Activated T-helper 1 cell treated with anti-CD3 and anti-CD28 coated beads, Interleukin-2, amount 50 U/mL, for 16 hours (primary cell): ENCODE data around the gene FAM168A.

Experiments
- DNase-seq, 2 donors: peaks; one replicate each; pipeline ENCODE4 v3.0.0-alpha.2; 2020; ENCODE audit warnings: low read depth in 1 of 2, low spot score in 1 of 2

The FAM168A gene

GRCh38 chr11:73597956-73598718 is at the start of gene FAM168A:
Gene FAM168A (minus strand): TSS chr11:73598112. CDS start chr11:73468474, 129,638 bp downstream.
- peak; percentile 84 to 91 for DNase-seq

DNA sequence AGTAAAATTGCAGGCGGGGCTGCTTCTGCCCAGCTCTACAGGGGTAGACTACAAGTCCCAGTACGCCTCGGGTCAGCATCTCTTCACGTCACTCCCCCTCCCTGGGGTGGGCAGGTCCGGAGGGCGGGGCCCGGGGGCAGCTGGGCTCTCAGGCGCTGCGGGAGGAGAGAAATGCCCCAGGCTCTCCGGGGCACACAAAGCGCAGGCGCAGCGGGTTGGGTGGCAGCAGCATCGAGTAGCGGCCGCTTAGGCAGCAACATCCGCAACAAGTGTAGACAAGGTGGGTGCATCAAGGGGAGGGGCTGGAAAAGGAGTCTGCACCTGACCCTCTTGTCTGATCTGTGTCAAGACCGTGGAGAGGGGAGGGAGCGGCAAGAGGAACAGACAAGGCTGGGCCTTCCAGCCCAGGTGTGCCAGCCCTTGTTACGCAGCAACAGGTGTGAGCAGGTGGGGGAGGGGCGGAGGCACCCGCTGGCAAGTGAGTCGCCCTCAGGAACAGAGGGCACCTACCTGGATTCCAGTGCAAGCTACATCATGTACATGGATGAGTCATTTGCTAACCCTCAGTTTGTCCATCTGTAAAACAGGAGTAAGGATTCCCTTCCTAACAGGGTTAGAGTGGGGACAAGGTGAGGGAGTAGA is 49.7 kb upstream of the FAM168A start:
- DNase-seq, result peak; percentile 84 to 86

- no peak for DNase-seq
Observed at GRCh38 chr11:73645972-73646631, 48.2 kb upstream of the FAM168A start, which contains the start of gene PLEKHB1. Gene PLEKHB1 (plus strand): TSS chr11:73646581. CDS start chr11:73646609, 28 bp downstream.

DNA sequence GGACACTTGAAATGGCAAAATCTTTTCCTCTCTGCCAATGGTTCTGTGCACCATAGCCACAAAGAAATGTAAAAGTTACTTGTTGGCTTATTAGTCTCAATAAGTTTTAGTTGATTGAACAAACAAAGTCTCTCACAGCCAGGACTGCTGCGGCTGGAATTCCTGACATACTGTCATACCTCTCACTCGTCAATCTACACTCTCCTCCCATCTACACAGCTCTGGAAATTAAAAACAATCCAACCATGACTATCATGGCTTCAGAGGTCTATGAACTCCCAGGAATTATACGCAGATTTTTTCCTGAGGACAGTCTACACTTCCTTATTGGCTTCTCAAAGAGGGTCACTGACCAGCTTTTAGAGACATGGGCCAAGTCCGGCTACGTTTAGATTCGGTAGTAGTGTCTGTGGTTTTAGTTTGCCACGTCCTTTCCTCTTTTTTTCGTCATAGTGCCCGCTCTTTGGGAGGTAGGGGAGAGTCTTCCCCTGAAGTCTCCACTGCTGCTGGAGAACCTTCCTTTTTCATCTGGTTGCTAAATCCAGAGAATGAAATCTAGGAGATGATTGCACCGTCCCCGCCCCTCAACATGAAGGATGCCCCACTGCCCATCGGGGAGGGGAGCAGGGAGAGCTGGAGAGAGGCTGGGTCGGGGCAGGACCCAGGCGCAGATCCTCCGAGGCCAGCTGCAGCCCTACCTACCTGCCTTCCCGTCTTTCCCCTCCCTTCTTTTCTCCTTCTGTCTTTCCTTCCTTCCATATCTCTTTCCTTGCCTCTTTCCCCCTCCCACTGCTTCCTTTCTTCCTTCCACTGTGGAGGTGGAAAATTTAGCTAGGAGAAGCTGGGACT is 47.4 kb upstream of the FAM168A start:
- DNase-seq, result no peak

DNA sequence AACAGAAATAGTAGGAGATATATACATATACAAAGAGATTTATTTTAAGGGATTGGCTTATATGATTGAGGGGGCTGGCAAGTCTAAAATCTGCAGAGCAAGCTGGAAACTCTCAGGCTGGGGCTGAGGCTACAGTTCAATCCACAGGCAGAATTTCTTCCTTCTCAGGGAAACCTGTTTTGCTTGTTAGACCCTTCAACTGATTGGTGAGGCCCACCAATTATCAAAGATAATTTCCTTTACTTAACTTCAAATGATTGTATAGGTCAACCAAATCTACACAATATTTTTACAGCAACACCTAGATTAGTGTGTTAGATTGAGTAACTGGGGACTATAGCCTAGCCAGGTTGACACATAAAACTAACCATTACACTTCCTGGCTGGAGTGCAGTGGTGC is 43.8 kb upstream of the FAM168A start:
- no peak for DNase-seq

- no peak for DNase-seq
Observed at GRCh38 chr11:73640592-73640991, 42.7 kb upstream of the FAM168A start.

- no peak for DNase-seq
Observed at GRCh38 chr11:73637012-73637411, 39.1 kb upstream of the FAM168A start.

- no peak for DNase-seq
Observed at GRCh38 chr11:73636249-73636648, 38.3 kb upstream of the FAM168A start.

- no peak for DNase-seq
Observed at GRCh38 chr11:73635721-73636120, 37.8 kb upstream of the FAM168A start.

- DNase-seq, result no peak
Observed at GRCh38 chr11:73633999-73634398, 36.1 kb upstream of the FAM168A start.

DNA sequence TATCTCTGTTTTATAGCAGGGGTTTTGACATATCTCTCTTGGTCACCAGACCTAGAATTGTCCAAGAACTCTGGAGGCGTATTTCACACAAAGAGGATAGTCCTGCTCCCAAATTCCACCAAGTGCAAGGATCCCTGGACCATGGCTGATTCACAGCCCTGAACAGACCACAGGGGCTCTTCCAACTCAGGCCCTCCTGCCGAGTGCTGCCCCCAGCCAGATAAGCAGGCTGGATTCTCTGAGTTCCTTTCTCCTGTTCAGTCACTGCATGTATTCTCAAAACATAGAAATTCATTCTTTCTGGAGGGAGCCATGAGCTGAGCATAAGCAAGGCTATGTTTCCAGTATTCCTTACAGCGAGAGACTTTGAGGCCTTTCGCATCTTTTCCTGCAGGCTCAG is 35.1 kb upstream of the FAM168A start:
- no peak for DNase-seq

- DNase-seq, result no peak
Observed at GRCh38 chr11:73629907-73630306, 32.0 kb upstream of the FAM168A start.

DNA sequence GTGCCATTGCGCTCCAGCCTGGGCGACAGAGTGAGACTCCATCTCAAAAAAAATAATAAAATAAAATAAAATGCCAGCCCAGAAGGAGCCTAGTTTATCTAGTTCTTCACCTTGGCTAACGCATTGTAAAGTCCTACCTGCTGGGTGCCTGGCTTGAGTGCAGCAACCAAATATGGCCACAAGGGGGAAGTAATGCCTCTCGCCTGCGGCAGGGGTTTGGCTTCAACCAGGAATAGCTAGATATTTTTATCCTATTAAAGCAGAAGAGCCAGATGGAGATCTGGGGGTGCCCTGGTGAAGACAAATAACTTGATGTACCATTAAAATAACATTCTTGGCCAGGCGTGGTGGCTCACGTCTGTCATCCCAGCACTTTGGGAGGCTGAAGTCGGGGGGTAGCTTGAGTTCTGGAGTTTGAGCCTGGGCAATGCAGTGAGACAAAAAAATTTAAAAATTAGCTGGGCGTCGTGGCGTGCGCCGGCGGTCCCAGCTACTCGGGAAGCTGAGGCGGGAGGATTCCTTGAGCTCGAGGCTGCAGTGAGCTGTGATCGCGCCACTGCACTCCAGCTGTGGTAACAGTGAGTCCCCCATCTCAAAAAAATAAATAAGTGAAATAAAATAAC is 27.9 kb upstream of the FAM168A start:
- DNase-seq, result peak; percentile 35 to 47

GRCh38 chr11:73623686-73624085 is 25.8 kb upstream of the FAM168A start:
- DNase-seq, result no peak

DNA sequence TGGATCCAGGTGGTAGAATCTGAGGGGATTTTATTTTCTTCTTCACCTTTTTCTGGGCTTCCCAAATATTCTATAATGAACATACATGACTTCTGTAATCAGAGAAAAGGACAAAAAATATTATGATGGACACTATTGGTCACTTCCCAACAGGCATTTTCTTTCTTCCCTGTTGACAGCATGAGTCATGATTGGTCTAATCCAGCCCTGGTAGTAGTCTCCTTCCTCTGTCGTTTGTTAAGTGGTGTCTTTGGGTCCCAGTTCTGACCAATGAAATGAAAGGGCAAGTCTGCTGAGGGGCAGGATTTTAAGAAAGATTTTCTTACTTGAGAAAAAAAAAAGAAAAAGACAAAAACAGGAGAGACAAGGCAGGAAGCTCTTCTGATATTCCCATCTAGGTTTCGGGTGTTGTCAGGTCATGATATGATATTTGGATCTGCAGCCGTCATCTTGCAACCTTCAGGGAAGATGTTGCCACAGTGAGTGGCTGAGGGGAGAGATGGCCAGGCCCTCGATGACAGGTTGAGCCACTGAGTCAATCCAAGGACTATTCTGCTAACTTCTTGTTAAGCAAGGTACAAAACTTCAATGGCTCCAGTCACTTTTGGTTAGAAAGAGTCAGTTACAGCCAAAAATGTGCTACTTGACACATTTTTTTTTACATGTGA is 25.1 kb upstream of the FAM168A start:
- DNase-seq, result no peak

DNA sequence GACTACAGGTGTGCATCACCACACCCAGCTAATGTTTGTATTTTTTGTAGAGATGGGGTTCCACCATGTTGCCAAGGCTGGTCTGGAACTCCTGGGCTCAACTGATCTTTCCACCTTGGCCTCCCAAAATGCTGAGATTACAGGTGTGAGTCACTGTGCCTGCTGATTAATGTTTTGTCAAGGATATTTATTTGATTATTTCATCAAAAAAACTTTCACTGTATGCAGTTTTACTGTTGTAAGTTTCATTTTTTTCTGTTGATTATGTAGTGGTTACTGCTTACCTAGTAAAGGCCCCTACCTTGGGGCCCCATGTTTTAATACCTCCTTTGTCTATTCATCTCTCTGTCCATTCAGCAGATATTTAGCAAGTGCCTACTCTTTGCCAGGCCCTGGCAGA is 16.7 kb upstream of the FAM168A start:
- DNase-seq, result no peak

DNA sequence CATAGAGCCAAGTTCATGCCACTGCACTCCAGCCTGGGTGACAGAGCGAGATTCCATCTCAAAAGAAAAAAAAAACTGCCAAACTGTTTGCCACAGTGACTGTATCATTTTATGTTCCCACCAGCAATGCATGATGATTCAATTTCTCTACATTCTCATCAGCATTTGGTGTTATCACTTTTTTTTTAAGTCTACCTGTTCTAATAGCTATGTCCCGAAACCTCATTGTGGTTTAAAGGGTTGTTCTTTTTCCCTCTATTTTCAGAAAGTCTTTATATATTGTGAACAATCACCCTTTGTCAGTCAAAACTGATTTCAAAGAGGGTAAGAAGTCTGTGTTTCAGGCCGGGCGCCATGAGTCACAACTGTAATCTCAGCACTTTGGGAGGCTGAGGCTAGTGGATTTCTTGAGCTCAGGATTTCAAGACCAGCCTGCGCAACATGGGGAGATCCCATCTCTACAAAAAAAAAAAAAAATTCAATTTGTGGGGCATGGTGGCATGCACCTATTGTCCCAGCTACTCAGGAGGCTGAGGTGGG is 14.8 kb upstream of the FAM168A start:
- DNase-seq, result no peak

DNA sequence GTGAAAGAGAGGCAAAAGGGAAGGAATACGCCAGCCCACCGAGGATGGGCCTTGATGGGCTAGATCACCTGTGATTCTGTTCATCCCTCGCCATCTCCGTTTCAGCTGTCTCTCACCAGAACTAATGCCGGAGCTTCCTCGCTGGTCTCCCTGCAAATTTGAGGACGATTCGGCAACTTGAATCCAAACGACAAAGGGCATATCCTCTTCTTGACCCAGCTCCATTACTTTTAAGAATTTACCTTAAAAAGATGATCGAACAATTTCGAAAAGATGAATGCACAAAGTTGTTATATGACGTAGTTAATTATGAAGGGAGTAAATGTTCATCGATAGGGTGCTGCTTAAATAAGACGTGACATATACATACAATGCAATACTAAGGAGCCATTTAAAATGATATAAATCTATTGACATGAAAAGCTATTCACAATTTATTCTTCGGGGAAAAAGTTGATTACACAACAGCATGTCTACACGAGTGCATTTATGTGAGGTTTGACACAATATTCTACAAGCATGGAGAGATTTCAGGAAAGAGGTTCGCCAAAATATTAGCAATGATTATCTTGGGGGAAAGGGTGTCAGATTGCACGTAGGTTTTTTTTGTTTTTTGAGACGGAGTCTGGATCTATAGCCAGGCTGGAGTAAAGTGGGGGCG is 937 bp upstream of the FAM168A start:
- no peak for DNase-seq

GRCh38 chr11:73597336-73597955 is 466 bp downstream of the FAM168A start:
- no peak for DNase-seq
